DMS53 treated with DMSO at 0.1 percent for 48 hours (cell line): ENCODE data around the gene IL4I1.
"Not testable (repeated sequence)": the region's sequence is repeated elsewhere in the genome, so short reads cannot be mapped to it uniquely, and the experiment has no call there.

Experiments used
- DNase-seq: peaks from one replicate; lab custom pipeline; 2025; ENCODE audit not compliant: unreplicated experiment; lab: John Stamatoyannopoulos, UW

IL4I1 gene, protein sequence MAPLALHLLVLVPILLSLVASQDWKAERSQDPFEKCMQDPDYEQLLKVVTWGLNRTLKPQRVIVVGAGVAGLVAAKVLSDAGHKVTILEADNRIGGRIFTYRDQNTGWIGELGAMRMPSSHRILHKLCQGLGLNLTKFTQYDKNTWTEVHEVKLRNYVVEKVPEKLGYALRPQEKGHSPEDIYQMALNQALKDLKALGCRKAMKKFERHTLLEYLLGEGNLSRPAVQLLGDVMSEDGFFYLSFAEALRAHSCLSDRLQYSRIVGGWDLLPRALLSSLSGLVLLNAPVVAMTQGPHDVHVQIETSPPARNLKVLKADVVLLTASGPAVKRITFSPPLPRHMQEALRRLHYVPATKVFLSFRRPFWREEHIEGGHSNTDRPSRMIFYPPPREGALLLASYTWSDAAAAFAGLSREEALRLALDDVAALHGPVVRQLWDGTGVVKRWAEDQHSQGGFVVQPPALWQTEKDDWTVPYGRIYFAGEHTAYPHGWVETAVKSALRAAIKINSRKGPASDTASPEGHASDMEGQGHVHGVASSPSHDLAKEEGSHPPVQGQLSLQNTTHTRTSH

DNA sequence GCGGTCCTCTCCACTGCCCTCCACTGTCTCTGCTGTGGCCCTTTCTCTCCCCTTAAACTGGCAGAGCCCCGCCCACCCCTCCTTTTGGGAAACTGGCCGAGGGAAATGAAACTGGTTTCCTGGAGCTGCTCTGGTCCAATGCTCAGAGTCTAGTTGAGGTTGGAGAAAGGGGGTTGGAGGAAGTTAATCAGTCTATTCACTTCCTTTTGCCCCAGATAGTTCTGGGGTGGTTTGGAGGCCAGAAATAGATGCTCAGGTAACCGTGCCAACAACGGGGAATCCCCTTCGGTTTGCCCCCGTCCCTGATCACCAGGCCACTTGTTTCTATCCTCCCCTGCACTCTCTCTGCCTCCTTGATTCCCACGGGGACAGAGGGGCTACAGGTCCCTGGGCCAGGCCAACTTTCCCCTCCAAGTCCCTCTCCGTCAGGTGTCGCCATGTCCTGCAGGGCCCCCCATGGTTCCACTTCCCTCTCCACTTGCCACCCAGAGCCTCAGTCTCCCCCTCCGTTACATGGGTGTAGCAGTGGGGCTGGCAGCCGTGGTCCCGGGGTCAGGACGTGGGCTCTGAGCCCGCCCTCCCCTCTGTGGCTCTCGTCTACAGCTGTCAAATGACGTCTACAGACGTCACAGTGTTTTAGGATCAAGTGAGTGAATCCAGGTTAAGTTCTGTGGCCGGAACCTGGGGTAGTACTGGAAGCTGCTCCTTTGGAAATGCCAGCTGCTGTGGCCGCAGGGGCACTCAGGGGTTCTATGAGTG is at the start of gene IL4I1:
TSS of gene IL4I1 (minus strand) at position 25 of the 759 bp plus-strand sequence. CDS start 727 bp downstream, outside the sequence.
- no peak for DNase-seq

DNA sequence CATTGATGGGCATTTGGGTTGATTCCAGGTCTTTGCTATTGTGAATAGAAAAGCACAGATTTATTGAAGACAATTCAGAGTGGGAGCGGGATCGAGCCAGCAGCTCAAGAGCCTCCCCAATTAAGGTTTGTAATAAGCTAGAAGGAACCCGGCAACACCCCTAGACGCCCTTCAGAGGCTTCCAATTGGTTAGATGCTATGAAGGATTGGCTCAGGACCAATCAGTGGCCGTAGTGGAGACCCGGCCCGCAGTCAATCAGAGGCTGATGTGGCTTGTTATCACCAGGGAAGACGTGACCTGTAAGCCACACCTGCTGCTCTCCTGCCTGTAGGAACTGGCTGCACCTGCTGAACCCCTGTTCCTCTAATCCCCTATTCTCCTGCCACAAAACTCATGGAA is 49.7 kb upstream of the IL4I1 start:
- DNase-seq = no peak

DNA sequence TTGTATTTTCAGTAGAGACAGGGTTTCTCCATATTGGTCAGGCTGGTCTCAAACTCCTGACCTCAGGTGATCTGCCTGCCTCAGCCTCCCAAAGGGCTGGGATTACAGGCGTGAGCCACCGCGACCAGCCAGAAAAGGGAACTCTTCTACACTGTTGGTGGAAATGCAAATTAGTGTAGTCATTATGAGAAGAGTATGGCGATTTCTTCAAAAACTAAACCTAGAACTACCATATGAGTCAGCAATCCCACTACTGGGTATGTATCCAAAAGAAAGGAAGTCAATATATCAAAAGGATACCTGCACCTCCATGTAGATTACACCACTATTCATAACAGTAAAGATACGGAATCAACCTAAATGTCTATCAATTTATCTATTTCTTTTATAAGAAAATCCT is 47.9 kb upstream of the IL4I1 start:
- DNase-seq = not testable (repeated sequence)

DNA sequence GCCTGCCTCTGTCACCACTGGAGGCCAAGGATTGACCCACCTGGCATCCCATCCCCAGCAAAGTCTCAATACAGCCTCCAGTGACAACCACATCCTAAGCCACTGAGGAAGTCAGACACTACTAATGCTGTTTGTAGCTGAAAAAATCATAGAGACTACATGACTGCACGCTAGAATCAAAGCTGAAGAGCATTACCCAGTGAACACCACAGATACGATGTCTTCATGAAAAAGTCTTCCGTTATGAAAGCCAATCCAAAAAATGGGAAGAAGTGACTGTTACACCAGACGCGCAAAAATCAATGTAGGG is 43.8 kb upstream of the IL4I1 start:
- no peak for DNase-seq

DNA sequence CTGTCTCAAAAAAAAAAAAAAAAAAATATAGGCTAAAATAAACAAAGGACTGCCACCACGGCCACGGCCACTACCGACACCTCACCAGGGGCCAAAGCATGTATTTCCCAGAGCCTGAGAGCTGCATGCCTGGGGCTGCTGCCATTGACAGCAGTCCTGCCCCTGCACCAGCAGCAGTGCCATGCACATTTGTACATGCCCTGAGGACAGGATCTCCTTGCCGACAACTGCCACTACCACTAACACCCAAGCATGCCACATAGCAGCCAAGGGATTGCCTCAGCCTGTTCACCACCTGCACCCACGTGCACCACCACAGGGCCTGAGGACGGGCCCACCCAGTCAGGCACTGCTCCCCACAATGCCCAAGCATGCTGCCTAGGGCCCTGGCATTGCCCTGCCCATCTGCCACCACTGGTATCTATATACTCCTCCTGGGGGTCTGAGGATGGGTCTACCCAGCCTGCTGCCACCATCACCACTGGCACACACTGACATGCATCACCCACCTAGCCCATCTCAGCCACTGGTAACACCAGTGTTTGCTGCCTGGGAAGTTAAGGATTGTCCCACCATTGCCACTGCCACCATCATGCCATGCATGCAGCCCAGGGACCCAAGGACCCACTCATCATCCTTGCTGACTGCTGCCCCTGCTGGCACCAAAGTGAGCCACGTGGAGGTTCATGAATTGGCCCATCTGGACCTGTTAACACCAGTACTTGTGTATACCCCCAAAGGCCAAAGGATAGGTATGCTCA is 43.2 kb upstream of the IL4I1 start:
- no peak for DNase-seq

DNA sequence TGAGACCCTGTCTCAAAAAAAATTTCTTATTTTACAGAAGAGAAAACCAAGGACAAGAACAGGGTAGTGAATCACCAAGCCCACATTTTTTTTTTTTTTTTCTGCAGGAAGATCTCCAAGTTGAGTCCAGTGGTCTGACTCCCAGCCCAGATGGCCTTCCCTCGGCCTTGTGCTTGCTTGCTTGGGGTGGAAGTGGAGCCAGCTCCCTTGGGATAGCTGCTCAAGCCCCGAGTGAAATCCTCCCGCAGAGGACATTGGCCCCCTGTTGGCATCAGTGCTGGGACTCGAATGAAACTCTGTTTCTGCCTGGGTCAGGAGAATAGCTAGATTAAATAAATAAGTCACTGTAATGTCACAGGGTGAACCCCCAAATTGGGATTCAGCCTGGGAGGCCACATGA is 42.0 kb upstream of the IL4I1 start:
- no peak for DNase-seq

DNA sequence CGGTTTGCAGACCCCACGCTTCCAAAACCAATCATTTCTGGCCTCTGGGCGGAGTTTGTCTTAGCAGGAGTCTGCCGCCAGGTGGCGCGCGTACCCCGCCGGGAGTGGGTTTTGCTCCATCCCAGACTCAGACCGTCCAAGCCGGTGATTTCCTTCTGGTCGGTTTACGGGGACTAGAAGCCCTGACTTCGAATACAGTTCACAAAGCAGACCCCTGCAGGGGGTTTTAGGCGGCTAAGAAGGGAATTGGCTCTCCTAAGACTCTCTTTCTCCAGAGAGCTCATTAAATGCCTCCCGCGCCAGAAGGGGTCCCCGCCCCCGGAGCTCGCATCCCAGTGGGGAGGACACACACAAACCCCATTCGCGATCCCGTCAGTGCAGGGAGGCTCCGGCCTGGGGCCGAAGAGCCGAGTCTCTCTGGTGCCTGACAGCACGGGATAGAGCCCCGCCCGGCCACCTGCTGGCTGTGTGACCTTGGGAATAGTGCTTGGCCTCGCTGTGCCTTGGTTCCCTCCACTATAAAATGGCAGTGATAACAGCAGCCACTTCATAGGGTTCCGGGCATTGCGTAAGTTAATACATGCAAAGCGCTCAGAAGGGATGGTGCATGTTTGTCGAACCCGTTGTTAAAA is 41.2 kb upstream of the IL4I1 start:
- peak; percentile 30 for DNase-seq

DNA sequence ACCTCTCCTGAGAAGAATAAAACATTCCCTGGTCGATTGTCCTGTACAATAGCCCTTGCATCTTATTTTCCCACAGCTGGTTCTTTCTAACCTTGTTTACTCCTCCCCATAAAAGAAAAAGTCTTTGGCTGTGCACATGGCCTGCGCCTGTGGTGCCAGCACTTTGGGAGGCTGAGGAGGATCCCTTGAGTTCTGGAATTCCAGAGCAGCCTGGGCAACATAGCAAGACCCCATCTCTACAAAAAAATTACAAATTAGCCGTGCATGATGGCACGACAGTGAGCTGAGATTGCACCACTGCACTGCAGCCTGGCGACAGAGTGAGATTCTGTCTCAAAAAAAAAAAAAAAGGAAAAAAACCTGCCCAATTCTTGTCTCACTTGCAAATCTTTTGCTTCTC is 39.9 kb upstream of the IL4I1 start:
- no peak for DNase-seq

DNA sequence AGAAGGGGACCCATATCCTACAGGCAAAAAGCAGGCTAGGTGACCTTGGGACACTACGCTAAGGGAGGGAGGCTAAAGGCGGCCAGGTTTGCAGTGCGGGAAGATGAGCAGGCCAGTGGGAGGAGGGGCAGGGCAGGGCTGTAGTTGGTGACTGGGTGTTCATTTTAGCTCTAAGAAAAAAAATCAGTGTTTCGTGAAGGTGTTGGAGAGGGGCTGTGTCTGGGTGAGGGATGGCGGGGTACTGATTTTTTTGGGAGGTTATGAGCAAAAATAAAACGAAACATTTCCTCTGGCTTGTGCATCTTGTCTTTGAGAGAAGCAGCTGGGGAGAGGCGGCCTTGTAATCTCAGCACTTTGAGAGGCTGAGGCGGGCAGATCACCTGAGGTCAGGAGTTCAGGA is 37.0 kb upstream of the IL4I1 start:
- no peak for DNase-seq

DNA sequence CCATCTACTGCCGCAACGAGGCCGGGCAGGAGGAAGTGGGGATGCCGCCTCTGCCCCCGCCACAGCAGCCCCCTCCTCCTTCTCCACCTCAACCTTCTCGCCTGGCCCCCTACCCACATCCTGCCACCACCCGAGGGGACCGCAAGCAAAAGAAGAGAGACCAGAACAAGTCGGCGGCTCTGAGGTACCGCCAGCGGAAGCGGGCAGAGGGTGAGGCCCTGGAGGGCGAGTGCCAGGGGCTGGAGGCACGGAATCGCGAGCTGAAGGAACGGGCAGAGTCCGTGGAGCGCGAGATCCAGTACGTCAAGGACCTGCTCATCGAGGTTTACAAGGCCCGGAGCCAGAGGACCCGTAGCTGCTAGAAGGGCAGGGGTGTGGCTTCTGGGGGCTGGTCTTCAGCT is 36.0 kb upstream of the IL4I1 start:
- no peak for DNase-seq

DNA sequence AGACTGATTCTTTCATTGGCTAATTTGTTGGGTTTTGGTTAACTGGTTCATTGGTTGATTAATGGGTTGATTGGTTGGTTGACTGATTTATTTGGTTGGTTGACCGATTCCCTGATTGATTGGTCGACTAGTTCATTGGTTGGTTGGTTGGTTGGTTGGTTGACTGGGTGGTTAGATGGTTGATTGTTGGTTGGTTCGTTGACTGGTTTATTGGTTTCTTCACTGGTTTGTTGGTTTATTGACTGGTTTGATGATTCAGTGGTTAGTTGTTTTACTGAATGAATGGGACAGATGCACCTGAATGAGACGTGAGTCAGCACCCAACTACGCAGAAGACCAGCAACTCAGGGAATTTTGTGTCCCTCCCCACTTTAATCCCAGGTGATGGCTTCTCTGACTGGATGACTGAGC is 35.4 kb upstream of the IL4I1 start:
- DNase-seq = no peak

DNA sequence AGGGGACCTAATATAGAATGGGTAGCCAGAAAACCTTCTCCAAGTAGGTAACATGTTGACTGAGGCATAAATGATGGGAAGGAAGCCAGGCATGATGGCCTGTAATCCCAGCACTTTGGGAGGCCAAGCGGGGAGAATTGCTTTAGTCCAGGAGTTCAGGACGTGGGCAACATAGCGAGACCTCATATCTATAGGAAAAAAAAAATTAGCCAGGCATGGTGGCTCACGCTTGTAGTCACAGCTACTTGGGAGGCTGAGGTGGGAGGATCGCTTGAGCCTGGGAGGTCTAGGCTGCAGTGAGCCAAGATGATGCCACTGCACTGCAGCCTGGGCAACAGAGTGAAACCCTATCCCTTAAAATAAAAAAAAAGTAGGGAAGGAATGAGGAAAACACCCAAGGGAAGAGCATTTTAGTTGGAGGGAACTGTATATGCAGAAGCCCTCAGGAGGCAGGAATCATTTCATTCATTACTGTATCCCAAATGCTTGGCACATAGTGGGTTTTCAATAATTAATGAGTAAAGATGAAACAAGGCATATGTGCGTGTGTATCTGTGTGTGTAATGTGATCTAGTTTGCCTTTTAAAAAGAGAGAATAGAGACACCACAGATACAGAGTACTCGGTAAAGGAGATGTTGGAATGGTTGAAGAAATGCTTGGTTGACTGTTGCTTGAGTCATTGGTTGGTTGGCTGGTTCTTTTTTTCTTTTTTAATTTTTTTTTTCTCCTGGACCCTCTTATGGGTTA is 34.8 kb upstream of the IL4I1 start:
- no peak for DNase-seq

DNA sequence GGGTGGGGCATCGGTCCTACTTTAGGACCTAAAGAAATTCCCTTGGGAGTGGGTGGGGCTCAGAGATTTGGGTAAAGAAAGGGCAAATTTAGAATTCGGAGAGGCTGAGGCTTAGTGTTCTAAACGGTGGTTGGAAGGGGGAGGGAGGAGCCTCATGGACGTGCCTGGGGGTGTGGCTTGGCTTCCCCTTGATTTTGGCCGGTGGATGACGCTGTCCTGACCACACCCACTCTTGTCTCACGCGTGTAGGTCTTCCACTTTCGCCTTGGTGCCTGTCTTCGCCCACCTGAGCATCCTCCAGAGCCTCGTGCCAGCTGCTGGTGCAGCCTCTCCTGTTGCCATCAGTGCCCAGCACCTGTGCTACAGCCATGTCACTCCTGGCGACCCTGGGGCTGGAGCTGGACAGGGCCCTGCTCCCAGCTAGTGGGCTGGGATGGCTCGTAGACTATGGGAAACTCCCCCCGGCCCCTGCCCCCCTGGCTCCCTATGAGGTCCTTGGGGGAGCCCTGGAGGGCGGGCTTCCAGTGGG is 33.9 kb upstream of the IL4I1 start:
- no peak for DNase-seq

DNA sequence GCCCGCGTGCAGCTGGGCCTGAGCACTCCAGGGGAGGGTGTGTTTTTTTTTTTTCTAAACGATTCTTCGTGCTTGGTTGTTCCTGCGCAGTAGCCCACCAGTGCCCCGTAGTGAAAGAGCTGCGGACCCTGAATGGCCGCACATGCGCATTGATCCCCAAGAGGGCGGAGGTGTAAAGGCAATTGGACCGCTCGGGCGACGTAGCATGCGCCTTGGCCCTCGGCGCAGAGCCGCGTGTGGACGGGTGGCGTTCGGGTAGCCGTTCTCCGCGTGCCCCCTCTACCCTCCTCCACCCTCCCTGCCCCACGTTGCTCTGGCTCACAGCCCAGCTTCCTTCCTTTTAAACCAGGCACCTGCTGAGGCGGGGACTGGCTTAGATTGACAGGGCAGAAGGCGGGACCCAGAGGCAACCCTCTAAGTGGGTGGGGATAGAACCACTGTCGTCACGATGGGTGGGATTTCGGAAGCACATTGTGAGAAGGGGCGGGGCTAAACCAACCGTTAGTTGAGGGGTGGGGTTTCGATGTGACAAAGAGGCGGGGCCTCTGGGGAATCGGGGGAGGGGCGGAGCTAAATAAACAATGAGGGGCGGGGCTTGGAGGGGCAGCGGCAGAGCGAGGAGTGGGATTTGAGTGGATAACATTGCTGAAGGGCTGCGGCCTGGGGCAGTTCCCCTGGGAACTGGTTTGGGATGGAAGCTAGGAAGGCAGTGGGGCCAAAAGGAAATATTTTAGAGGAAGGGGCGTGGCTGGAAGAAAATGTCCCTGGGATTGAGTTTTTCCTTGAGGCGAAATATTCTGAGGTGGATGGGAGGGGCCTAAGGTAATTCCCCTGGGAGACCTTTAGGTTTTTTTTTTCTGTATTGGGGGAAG is 33.2 kb upstream of the IL4I1 start:
- peak; percentile 76 for DNase-seq

DNA sequence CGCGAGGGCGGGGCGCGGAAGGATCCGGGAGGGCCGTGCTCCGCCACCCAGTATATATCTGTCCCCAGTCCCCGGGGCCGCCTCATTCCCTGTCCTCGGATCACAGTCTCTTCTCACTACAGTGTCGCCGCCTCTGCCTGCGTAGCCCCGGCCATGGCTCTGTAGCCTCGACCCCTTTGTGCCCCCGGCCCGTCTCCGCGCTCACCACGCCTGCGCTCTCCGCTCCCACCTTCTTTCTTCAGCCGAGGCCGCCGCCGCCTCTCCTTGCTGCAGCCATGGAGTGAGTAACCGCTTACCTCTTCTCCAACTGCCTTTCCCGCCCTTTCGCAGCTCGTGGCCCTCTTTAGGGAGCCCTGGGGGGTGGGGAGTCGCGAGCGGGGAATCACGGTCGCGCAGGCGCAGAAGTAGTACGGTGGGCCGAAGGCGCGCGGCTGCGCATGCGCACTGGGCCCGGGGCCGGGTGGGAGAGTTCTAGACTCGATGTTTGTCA is 32.5 kb upstream of the IL4I1 start, which contains the start of the genes ATF5 and NUP62:
TSS of gene ATF5 (plus strand) at position 85 of the 490 bp plus-strand sequence. CDS start 1,646 bp downstream, outside the sequence.
TSS of gene NUP62 (minus strand) at position 384 of the 490 bp plus-strand sequence. CDS start 19,697 bp downstream, outside the sequence.
- peak; percentile 72 for DNase-seq

DNA sequence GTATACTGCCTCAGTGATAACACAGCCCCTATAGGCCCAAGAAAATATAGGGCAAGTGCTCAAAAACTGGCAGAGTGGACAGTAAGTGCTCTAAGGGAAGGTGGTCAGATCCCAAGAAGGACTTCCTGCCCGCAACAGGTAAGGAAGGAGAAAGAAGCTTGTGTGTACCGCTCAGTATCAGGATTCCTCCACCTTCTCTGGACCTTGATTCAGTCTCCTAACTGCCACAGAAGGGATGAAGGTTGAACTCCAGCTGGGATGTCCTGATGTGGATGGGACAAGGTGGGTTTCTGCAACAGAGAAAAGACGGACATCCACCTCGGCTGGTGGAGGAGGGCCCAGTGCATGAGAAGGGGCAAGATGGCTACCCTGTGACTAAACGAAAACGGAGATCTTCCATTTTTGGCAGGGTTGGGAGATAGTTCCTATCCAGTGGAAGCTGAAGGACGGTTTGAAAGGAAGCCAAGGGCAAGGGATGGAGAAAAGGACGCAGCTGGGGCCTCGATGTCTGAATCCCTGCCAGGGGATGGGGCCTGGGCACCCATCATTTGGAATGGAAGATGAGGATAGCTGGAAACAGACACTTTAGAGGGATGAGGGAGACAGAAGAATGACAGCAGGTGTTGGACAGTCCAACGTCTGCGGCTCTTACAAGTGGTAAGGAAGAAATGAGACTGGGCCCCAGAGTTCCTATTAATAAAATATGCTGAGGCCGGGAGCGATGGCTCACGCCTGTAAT is 31.0 kb upstream of the IL4I1 start:
- DNase-seq = no peak

DNA sequence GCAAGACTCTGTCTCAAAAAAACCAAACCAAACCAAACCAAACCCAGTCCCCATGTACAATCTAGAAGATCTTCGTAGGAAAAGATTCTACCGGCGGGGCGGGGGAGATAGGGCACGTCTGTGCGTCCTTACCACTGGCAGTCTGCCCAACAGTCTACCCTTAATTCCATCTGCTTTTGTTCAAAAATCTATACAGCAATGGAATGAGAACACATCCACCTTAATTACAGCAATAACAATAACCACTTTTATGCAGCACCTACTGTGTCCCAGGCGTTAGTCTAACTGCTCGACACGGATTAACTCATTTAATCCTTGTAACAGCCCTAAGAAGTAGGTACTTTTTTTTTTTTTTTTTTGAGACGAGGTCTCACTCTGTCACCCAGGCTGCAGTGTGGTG is 29.8 kb upstream of the IL4I1 start:
- DNase-seq = no peak

DNA sequence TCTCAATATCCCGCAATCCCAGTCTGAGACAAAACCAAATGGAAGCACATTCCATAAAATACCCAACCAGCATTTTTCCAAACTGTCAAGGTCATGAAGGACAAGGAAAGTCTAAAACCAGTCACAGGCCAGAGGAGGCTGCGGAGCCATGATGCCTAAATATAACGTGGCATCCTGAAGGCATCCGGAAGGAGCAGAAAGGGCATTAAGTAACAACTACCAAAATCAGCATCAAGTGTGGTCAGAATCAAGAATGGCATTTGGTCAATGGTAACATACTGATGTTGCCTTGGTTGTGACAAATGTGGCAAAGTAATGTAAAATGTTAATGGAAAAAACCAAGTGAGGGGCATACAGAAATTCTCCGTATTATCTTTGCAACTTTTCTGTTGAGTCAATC is 28.8 kb upstream of the IL4I1 start:
- DNase-seq = no peak
